Naive thymus-derived CD4-positive, alpha-beta T cell (primary cell): ENCODE results near the gene RPL13A. TPM values are rescaled to one million over a fixed set of nuclear protein-coding genes. Genes with fewer than 3 reads are reported as not detected.
A peak's percentile ranks its signal among the peaks of the same experiment; 100 is the strongest.

Experiments
- ATAC-seq: fragments of 150-1000 bp; cut with Tn5 transposase; 2 replicates; pipeline ENCODE4 v1.10.0; 2021; ENCODE audit warnings: mild to moderate bottlenecking, moderate library complexity
- CTCF ChIA-PET: fragments of 350-600 bp; sonication (Branson Sonifier 250); formaldehyde crosslinking; loops from one replicate; lab custom pipeline; 2021; ENCODE audit warnings: antibody characterized with exemption; lab: Charles Lee
- POLR2A ChIA-PET: fragments of 350-600 bp; sonication (Branson Sonifier 250); formaldehyde crosslinking; loops from one replicate; lab custom pipeline; 2021; ENCODE audit warnings: antibody characterized with exemption, inconsistent platforms; lab: Charles Lee
- DNase-seq, 9 donors: peaks; one replicate each; pipeline versions ENCODE4 v3.0.0 to v3.0.0-alpha.2; 2020 to 2022; ENCODE audit warnings: mixed read lengths in 1 of 9
- H3K27ac ChIP-seq: one replicate; pipeline ENCODE4 v1.7.0; 2013; ENCODE audit warnings: mild to moderate bottlenecking, low read depth, low read length, moderate library complexity
- H3K27me3 ChIP-seq, 2 donors: one replicate each; pipeline ENCODE4 v1.7.0; 2013; ENCODE audit warnings: low read length in 2 of 2, mild to moderate bottlenecking in 2 of 2, moderate library complexity in 2 of 2; ENCODE audit not compliant: control insufficient read depth in 2 of 2, insufficient read depth in 2 of 2
- H3K36me3 ChIP-seq, 3 experiments: 1 replicate in 2 of 3; 2 replicates in 1 of 3; pipeline ENCODE4 v1.7.0; 2013; ENCODE audit warnings: low read length in 3 of 3, mild to moderate bottlenecking in 3 of 3, moderate library complexity in 1 of 3; ENCODE audit not compliant: insufficient read depth in 3 of 3, control insufficient read depth in 2 of 3
- H3K4me1 ChIP-seq, 2 donors: one replicate each; pipeline ENCODE4 v1.7.0; 2013; ENCODE audit warnings: low read length in 2 of 2, mild to moderate bottlenecking in 2 of 2, moderate library complexity in 1 of 2; ENCODE audit not compliant: control insufficient read depth in 2 of 2, insufficient read depth in 2 of 2
- H3K4me3 ChIP-seq: 2 replicates; pipeline ENCODE4 v1.7.0; 2013; ENCODE audit warnings: mild to moderate bottlenecking, low read length
- H3K9me3 ChIP-seq, 3 experiments: 1 replicate in 2 of 3; 2 replicates in 1 of 3; pipeline ENCODE4 v1.7.0; 2013; ENCODE audit warnings: low read length in 3 of 3; ENCODE audit not compliant: control insufficient read depth in 2 of 3
- H3K27ac Mint-ChIP-seq, 9 donors: one replicate each; pipeline ENCODE4 v1.8.0; 2020 to 2022; ENCODE audit warnings: mixed read lengths in 9 of 9, mild to moderate bottlenecking in 8 of 9, moderate library complexity in 5 of 9, inconsistent platforms in 2 of 9
- H3K27me3 Mint-ChIP-seq, 5 donors: one replicate each; pipeline ENCODE4 v1.8.0; 2021 to 2022; ENCODE audit warnings: mixed read lengths in 5 of 5, mild to moderate bottlenecking in 1 of 5
- H3K36me3 Mint-ChIP-seq, 5 donors: one replicate each; pipeline ENCODE4 v1.8.0; 2020 to 2022; ENCODE audit warnings: mixed read lengths in 5 of 5, mild to moderate bottlenecking in 3 of 5, inconsistent platforms in 1 of 5
- H3K4me1 Mint-ChIP-seq, 7 donors: one replicate each; pipeline ENCODE4 v1.8.0; 2020 to 2022; ENCODE audit warnings: mixed read lengths in 7 of 7, mild to moderate bottlenecking in 3 of 7, inconsistent platforms in 1 of 7
- H3K4me3 Mint-ChIP-seq, 10 donors: one replicate each; pipeline ENCODE4 v1.8.0; 2020 to 2022; ENCODE audit warnings: mild to moderate bottlenecking in 10 of 10, mixed read lengths in 10 of 10, moderate library complexity in 6 of 10, inconsistent platforms in 2 of 10
- H3K9me3 Mint-ChIP-seq, 11 donors: one replicate each; pipeline ENCODE4 v1.8.0; 2020 to 2022; ENCODE audit warnings: mixed read lengths in 11 of 11, mild to moderate bottlenecking in 4 of 11, inconsistent platforms in 1 of 11, moderate library complexity in 1 of 11
- intact Hi-C, 2 donors: fragments of 100-400 bp; cut with micrococcal nuclease; formaldehyde crosslinking; loops; one replicate each; pipeline ENCODE4 v1.15.1; 2023
- polyA plus RNA-seq, 2 donors: library from polyadenylated mRNA; unstranded; fragments of 300-500 nt; fragmentation: Illumina TruSeq; gene quantifications; one replicate each; pipeline ENCODE4 v1.2.3, GENCODE V29; 2021
- total RNA-seq, 6 experiments: library from RNA in 5 of 6; stranded (reverse) in 5 of 6; gene quantifications; 1 replicate in 5 of 6; 2 replicates in 1 of 6; pipeline ENCODE4 v1.2.3 and lab custom pipeline; 2021 to 2026

RPL13A gene
- total and polyA plus RNA-seq, 7 experiments from 2014 or later = 2,467 to 6,044 (median 4,438) TPM

- no peak for DNase-seq
- Histone ChIP-seq H3K36me3 (peaks cover 25 to 66% (median 44%) of the 10 kb centered on the region in 3 experiments), H3K27me3 (no peaks in the 10 kb centered on the region), H3K4me3 (peak overlapping the region; percentile 100), H3K27ac (peak overlapping the region; percentile 92), H3K9me3 (no peaks in the 10 kb centered on the region), H3K4me1 (peaks cover 19 to 35% of the 10 kb centered on the region in 2 donors)
- Mint-ChIP-seq H3K36me3 (peaks cover 13 to 58% (median 33%) of the 10 kb centered on the region in 5 donors), H3K27me3 (peaks cover 0 to 9% (median 0%) of the 10 kb centered on the region in 5 donors), H3K4me1 (peaks cover 30 to 61% (median 45%) of the 10 kb centered on the region in 7 donors), H3K9me3 (peaks cover 0 to 12% (median 0%) of the 10 kb centered on the region in 11 donors), H3K4me3 (peak overlapping the region; percentile 95 to 99 (median 98)), H3K27ac (peak overlapping the region; percentile 89 to 99 (median 96))
- ChIA-PET POLR2A (interaction anchor here (0.8 to 3.0 kb wide), 15 partner anchors 10 to 388 kb away, joined by 3 to 36 read pairs (median 5); partner anchors contain the start of genes AKT1S1, ALDH16A1, FLT3LG and NOSIP), CTCF (interaction anchor here (0.6 to 1.9 kb wide), 3 partner anchors 38 to 82 kb away, joined by 3 to 4 read pairs (median 3); partner anchors contain the start of gene PIH1D1)
- no peak for ATAC-seq
- intact Hi-C loops = no loop called here
Measured at GRCh38 chr19:49488863-49489537, 1.6 kb downstream of the RPL13A start.

- H3K4me1 ChIP-seq = peaks cover 19 to 35% of the 10 kb centered on the region in 2 donors
- peak overlapping the region; percentile 100 for H3K4me3 ChIP-seq
Measured at GRCh38 chr19:49489601-49490167, 2.3 kb downstream of the RPL13A start.

GRCh38 chr19:49490287-49491029 lies 3.0 kb downstream of the RPL13A start:
- Mint-ChIP-seq H3K27ac (peak overlapping the region in 7 of 9 donors; percentile 72 to 97 (median 89)), H3K4me3 (peak overlapping the region; percentile 95 to 99 (median 98)), H3K27me3 (peaks cover 0 to 9% (median 0%) of the 10 kb centered on the region in 5 donors), H3K36me3 (peaks cover 13 to 58% (median 33%) of the 10 kb centered on the region in 5 donors), H3K9me3 (peaks cover 0 to 12% (median 0%) of the 10 kb centered on the region in 11 donors), H3K4me1 (peaks cover 28 to 60% (median 48%) of the 10 kb centered on the region in 7 donors)
- Histone ChIP-seq H3K27me3 (no peaks in the 10 kb centered on the region), H3K4me3 (peak overlapping the region; percentile 100), H3K27ac (peak overlapping the region; percentile 92), H3K4me1 (peaks cover 19 to 35% of the 10 kb centered on the region in 2 donors), H3K9me3 (no peaks in the 10 kb centered on the region), H3K36me3 (peaks cover 25 to 63% (median 39%) of the 10 kb centered on the region in 3 experiments)
- intact Hi-C loops = no loop called here
- no peak for ATAC-seq
- ChIA-PET CTCF (interaction anchor here (1.9 kb wide), 1 partner anchor 81 kb away, joined by 4 read pairs; no protein-coding TSS in a partner anchor), POLR2A (interaction anchor here (0.6 to 1.0 kb wide), 3 partner anchors 9 to 150 kb away, joined by 3 to 7 read pairs (median 3); no protein-coding TSS in a partner anchor)
- DNase-seq = no peak

More at GRCh38 chr19:49489601-49490167, 2.3 kb downstream of the RPL13A start:
- Histone ChIP-seq H3K27ac (peak overlapping the region; percentile 92), H3K36me3 (peaks cover 25 to 66% (median 42%) of the 10 kb centered on the region in 3 experiments), H3K27me3 (no peaks in the 10 kb centered on the region), H3K9me3 (no peaks in the 10 kb centered on the region)
- ATAC-seq (no peak), DNase-seq (no peak)
- H3K9me3 Mint-ChIP-seq = peaks cover 0 to 12% (median 0%) of the 10 kb centered on the region in 11 donors
- H3K4me3 Mint-ChIP-seq = peak overlapping the region; percentile 95 to 99 (median 98)
- H3K4me1 Mint-ChIP-seq = peaks cover 29 to 56% (median 45%) of the 10 kb centered on the region in 7 donors
- H3K27me3 Mint-ChIP-seq = peaks cover 0 to 9% (median 0%) of the 10 kb centered on the region in 5 donors
- POLR2A ChIA-PET = interaction anchor here (0.8 to 3.0 kb wide), 13 partner anchors 11 to 387 kb away, joined by 3 to 36 read pairs (median 5); partner anchors contain the start of genes AKT1S1, ALDH16A1, FLT3LG and NOSIP
- peak overlapping the region; percentile 89 to 99 (median 96) for H3K27ac Mint-ChIP-seq
- intact Hi-C loops = no loop called here
- peaks cover 13 to 58% (median 33%) of the 10 kb centered on the region in 5 donors for H3K36me3 Mint-ChIP-seq
- CTCF ChIA-PET = interaction anchor here (0.6 to 1.9 kb wide), 2 partner anchors 64 to 82 kb away, joined by 3 to 4 read pairs; no protein-coding TSS in a partner anchor

- Mint-ChIP-seq H3K27ac (peak overlapping the region in 8 of 9 donors; percentile 36 to 97 (median 68)), H3K4me3 (peak overlapping the region in 9 of 10 donors; percentile 2 to 99 (median 46)), H3K4me1 (peaks cover 29 to 62% (median 51%) of the 10 kb centered on the region in 7 donors), H3K9me3 (peaks cover 0 to 17% (median 0%) of the 10 kb centered on the region in 11 donors), H3K36me3 (peaks cover 13 to 53% (median 33%) of the 10 kb centered on the region in 5 donors), H3K27me3 (peaks cover 0 to 11% (median 0%) of the 10 kb centered on the region in 5 donors)
- Histone ChIP-seq H3K9me3 (no peaks in the 10 kb centered on the region), H3K36me3 (peaks cover 25 to 56% (median 32%) of the 10 kb centered on the region in 3 experiments), H3K4me3 (no peak overlapping the region), H3K27me3 (no peaks in the 10 kb centered on the region), H3K4me1 (peaks cover 19 to 35% of the 10 kb centered on the region in 2 donors), H3K27ac (peak overlapping the region; percentile 92)
- ChIA-PET POLR2A (interaction anchor here (0.6 to 1.0 kb wide), 2 partner anchors 8 to 21 kb away, joined by 3 to 7 read pairs; no protein-coding TSS in a partner anchor), CTCF (no interaction called here)
- ATAC-seq (no peak), DNase-seq (no peak)
- intact Hi-C loops = no loop called here
Measured at GRCh38 chr19:49491030-49491803, 3.8 kb downstream of the RPL13A start.

- Mint-ChIP-seq H3K4me1 (peaks cover 31 to 62% (median 51%) of the 10 kb centered on the region in 7 donors), H3K36me3 (peaks cover 13 to 52% (median 35%) of the 10 kb centered on the region in 5 donors), H3K27me3 (peaks cover 0 to 12% (median 0%) of the 10 kb centered on the region in 5 donors), H3K9me3 (peaks cover 0 to 18% (median 0%) of the 10 kb centered on the region in 11 donors), H3K27ac (peak overlapping the region; percentile 17 to 94 (median 79)), H3K4me3 (peak overlapping the region in 3 of 10 donors; percentile 16 to 32 (median 23))
- H3K27ac ChIP-seq = no peak overlapping the region
- H3K4me3 ChIP-seq = no peak overlapping the region
- ATAC-seq = no peak
- intact Hi-C loops = no loop called here
- no peaks in the 10 kb centered on the region for H3K9me3 ChIP-seq
- H3K27me3 ChIP-seq = no peaks in the 10 kb centered on the region
- H3K4me1 ChIP-seq = peaks cover 19 to 35% of the 10 kb centered on the region in 2 donors
- DNase-seq = no peak
- POLR2A ChIA-PET = interaction anchor here (0.6 to 5.0 kb wide), 5 partner anchors 11 to 78 kb away, joined by 3 to 28 read pairs (median 5); partner anchors contain the start of gene FLT3LG
- H3K36me3 ChIP-seq = peaks cover 25 to 57% (median 31%) of the 10 kb centered on the region in 3 experiments
- CTCF ChIA-PET = no interaction called here
Measured at GRCh38 chr19:49491804-49492572, 4.6 kb downstream of the RPL13A start.
